Limb (tissue), 2 donors: ENCODE data around the gene GTF2H3.
A peak's percentile ranks its signal among the peaks of the same experiment; 100 is the strongest.

Experiments
- DNase-seq, 2 donors: peaks; one replicate each; pipeline ENCODE4 v3.0.0-alpha.2; 2016; ENCODE audit errors: extremely low spot score in 2 of 2

Gene GTF2H3

GRCh38 chr12:123645380-123645779, 11.8 kb downstream of the GTF2H3 start:
- DNase-seq: no peak

GRCh38 chr12:123645878-123646277, 12.2 kb downstream of the GTF2H3 start:
- DNase-seq: no peak

- DNase-seq: no peak
Observed at GRCh38 chr12:123648401-123648800, 14.8 kb downstream of the GTF2H3 start.

- no peak for DNase-seq
Observed at GRCh38 chr12:123654129-123654701, 20.6 kb downstream of the GTF2H3 start.

- no peak for DNase-seq
Observed at GRCh38 chr12:123655420-123655819, 21.8 kb downstream of the GTF2H3 start.

GRCh38 chr12:123656392-123656791, 22.8 kb downstream of the GTF2H3 start:
- no peak for DNase-seq

GRCh38 chr12:123657211-123657610, 23.6 kb downstream of the GTF2H3 start:
- DNase-seq: no peak

- DNase-seq: no peak
Observed at GRCh38 chr12:123659996-123660727, 26.5 kb downstream of the GTF2H3 start.

- no peak for DNase-seq
Observed at GRCh38 chr12:123667771-123668170, 34.1 kb downstream of the GTF2H3 start.

- DNase-seq: peak; percentile 92 to 96
Observed at GRCh38 chr12:123670882-123671728, 37.5 kb downstream of the GTF2H3 start, which contains the start of gene TCTN2. TCTN2 (plus strand) TSS chr12:123671113; CDS start chr12:123671241, 128 bp downstream.

- DNase-seq: no peak
Observed at GRCh38 chr12:123671876-123672275, 38.2 kb downstream of the GTF2H3 start.

GRCh38 chr12:123675436-123675835, 41.8 kb downstream of the GTF2H3 start:
- no peak for DNase-seq

GRCh38 chr12:123676616-123677320, 43.1 kb downstream of the GTF2H3 start:
- no peak for DNase-seq

- no peak for DNase-seq
Observed at GRCh38 chr12:123678981-123679380, 45.4 kb downstream of the GTF2H3 start.

- no peak for DNase-seq
Observed at GRCh38 chr12:123681605-123682004, 48.0 kb downstream of the GTF2H3 start.

GRCh38 chr12:123683964-123684363, 50.3 kb downstream of the GTF2H3 start:
- no peak for DNase-seq

GRCh38 chr12:123686636-123687190, 53.1 kb downstream of the GTF2H3 start:
- no peak for DNase-seq

- DNase-seq: no peak
Observed at GRCh38 chr12:123690191-123690840, 56.7 kb downstream of the GTF2H3 start.

- DNase-seq: no peak
Observed at GRCh38 chr12:123696207-123696606, 62.6 kb downstream of the GTF2H3 start.

- DNase-seq: no peak
Observed at GRCh38 chr12:123696646-123697045, 63.0 kb downstream of the GTF2H3 start.

- no peak for DNase-seq
Observed at GRCh38 chr12:123705935-123706334, 72.3 kb downstream of the GTF2H3 start.
